MCF 10A (cell line): ENCODE measurements around the gene MCFD2. TPM values are rescaled to one million over a fixed set of nuclear protein-coding genes. Genes with fewer than 3 reads are reported as not detected.

Experiments used
- BruUV-seq: library from RNA; stranded (reverse); fragments of 400-500 nt; replicated peaks from 2 replicates; lab custom pipeline; 2021; lab: Mats Ljungman, UMichigan
- CTCF ChIA-PET: fragments of 300-600 bp; sonication (Branson Sonifier 250); formaldehyde crosslinking; extraction: SDS; loops from one replicate; lab custom pipeline; 2021; ENCODE audit warnings: antibody characterized with exemption, inconsistent platforms; lab: Yijun Ruan, JAX
- POLR2A ChIA-PET: fragments of 300-600, 350-650 bp; sonication (Branson Sonifier 250); formaldehyde crosslinking; extraction: SDS; loops from one replicate; lab custom pipeline; 2020; ENCODE audit warnings: antibody characterized with exemption, inconsistent platforms; lab: Yijun Ruan, JAX
- DNase-seq: peaks from one replicate; pipeline ENCODE4 v3.0.0-alpha.2; 2018; ENCODE audit not compliant: unreplicated experiment
- H3K27ac Mint-ChIP-seq: one replicate; pipeline ENCODE4 v1.8.0; 2022; ENCODE audit warnings: mild to moderate bottlenecking, low read depth, mixed read lengths; ENCODE audit not compliant: unreplicated experiment
- H3K27me3 Mint-ChIP-seq: one replicate; pipeline ENCODE4 v1.8.0; 2022; ENCODE audit warnings: mixed read lengths; ENCODE audit not compliant: insufficient read depth, unreplicated experiment
- H3K36me3 Mint-ChIP-seq: one replicate; pipeline ENCODE4 v1.8.0; 2022; ENCODE audit warnings: mild to moderate bottlenecking, moderate library complexity, mixed read lengths; ENCODE audit not compliant: insufficient read depth, unreplicated experiment
- H3K4me1 Mint-ChIP-seq: one replicate; pipeline ENCODE4 v1.8.0; 2022; ENCODE audit warnings: mixed read lengths; ENCODE audit not compliant: insufficient read depth, unreplicated experiment
- H3K4me3 Mint-ChIP-seq: one replicate; pipeline ENCODE4 v1.8.0; 2022; ENCODE audit warnings: mild to moderate bottlenecking, moderate library complexity, mixed read lengths; ENCODE audit not compliant: unreplicated experiment
- H3K9me3 Mint-ChIP-seq: one replicate; pipeline ENCODE4 v1.8.0; 2022; ENCODE audit warnings: mixed read lengths; ENCODE audit not compliant: unreplicated experiment
- intact Hi-C: fragments of 100-400 bp; cut with micrococcal nuclease; formaldehyde crosslinking; loops from 2 replicates; pipeline ENCODE4 v1.14.1; 2022
- total RNA-seq: library from RNA; stranded (reverse); gene quantifications from 2 replicates; pipeline ENCODE4 v1.2.3, GENCODE V29; 2022
- TF ChIP-seq, protein P1 (sequence below): fragments of 200-600 bp; IDR thresholded peaks from one replicate; pipeline ENCODE4 v1.8.0; 2022; ENCODE audit warnings: antibody characterized with exemption, mild to moderate bottlenecking; ENCODE audit not compliant: unreplicated experiment

Gene MCFD2
- total RNA-seq, 1 experiment from 2014 or later = 157 TPM

- TF ChIP-seq, protein P1, sequence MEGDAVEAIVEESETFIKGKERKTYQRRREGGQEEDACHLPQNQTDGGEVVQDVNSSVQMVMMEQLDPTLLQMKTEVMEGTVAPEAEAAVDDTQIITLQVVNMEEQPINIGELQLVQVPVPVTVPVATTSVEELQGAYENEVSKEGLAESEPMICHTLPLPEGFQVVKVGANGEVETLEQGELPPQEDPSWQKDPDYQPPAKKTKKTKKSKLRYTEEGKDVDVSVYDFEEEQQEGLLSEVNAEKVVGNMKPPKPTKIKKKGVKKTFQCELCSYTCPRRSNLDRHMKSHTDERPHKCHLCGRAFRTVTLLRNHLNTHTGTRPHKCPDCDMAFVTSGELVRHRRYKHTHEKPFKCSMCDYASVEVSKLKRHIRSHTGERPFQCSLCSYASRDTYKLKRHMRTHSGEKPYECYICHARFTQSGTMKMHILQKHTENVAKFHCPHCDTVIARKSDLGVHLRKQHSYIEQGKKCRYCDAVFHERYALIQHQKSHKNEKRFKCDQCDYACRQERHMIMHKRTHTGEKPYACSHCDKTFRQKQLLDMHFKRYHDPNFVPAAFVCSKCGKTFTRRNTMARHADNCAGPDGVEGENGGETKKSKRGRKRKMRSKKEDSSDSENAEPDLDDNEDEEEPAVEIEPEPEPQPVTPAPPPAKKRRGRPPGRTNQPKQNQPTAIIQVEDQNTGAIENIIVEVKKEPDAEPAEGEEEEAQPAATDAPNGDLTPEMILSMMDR = no peak
- intact Hi-C loops = no loop called here
- no TSS peak for BruUV-seq
- Mint-ChIP-seq H3K4me3 (no peak overlapping the region), H3K27ac (no peak overlapping the region), H3K36me3 (no peaks in the 10 kb centered on the region), H3K4me1 (peaks cover 6% of the 10 kb centered on the region), H3K9me3 (no peaks in the 10 kb centered on the region), H3K27me3 (no peaks in the 10 kb centered on the region)
- ChIA-PET CTCF (interaction anchor here (1.1 to 1.7 kb wide), 2 partner anchors 15 to 432 kb away, joined by 3 to 4 read pairs; no protein-coding TSS in a partner anchor), POLR2A (no interaction called here)
- DNase-seq = no peak
Measured at GRCh38 chr2:46891956-46892553, 23.6 kb downstream of the MCFD2 start.

DNA sequence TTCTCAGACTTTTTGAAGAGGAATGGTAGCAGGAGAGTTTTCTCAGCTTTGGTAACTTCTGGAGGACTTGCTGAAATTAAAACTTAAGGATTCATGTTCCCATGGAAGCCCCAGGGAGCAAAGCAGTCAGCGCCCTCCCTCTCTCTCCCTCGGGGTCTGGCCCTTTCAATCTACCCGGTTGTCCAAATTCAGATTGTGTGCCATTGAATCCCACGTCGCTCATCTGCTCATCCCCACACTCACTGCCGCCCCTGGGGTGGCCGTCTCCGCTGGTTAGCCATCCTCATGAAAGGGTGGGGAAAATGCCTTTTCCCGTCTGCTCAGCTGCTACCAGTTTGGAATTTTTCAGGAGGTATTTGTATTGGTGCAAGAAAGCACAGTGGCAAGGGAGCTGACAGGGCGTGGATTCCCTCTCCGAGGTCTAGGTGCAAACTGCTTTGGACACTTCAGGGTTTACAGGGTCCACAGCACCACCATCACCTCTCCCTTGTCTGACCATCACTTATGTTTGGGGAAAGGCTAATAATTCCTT, 27.1 kb downstream of the MCFD2 start:
- DNase-seq = no peak
- TF ChIP-seq, protein P1 = no peak
- Mint-ChIP-seq H3K4me1 (peaks cover 6% of the 10 kb centered on the region), H3K4me3 (no peak overlapping the region), H3K27ac (no peak overlapping the region), H3K36me3 (no peaks in the 10 kb centered on the region), H3K27me3 (no peaks in the 10 kb centered on the region), H3K9me3 (no peaks in the 10 kb centered on the region)
- intact Hi-C loops = no loop called here
- ChIA-PET CTCF (interaction anchor here (0.6 to 6.2 kb wide), 20 partner anchors 8 to 1350 kb away, joined by 3 to 50 read pairs (median 3); no protein-coding TSS in a partner anchor), POLR2A (interaction anchor here (0.6 to 0.7 kb wide), 3 partner anchors 21 to 259 kb away, joined by 3 to 4 read pairs (median 3); no protein-coding TSS in a partner anchor)
- BruUV-seq = no TSS peak

GRCh38 chr2:46887028-46887885, 28.3 kb downstream of the MCFD2 start:
- Mint-ChIP-seq H3K27me3 (no peaks in the 10 kb centered on the region), H3K36me3 (no peaks in the 10 kb centered on the region), H3K4me1 (peaks cover 6% of the 10 kb centered on the region), H3K27ac (no peak overlapping the region), H3K9me3 (no peaks in the 10 kb centered on the region), H3K4me3 (no peak overlapping the region)
- CTCF ChIA-PET = interaction anchor here (0.6 to 6.2 kb wide), 13 partner anchors 9 to 1680 kb away, joined by 3 to 50 read pairs (median 3); no protein-coding TSS in a partner anchor
- DNase-seq = no peak
- POLR2A ChIA-PET = interaction anchor here (1.7 kb wide), 1 partner anchor 242 kb away, joined by 6 read pairs; no protein-coding TSS in a partner anchor
- TF ChIP-seq, protein P1 = no peak
- no TSS peak for BruUV-seq
- intact Hi-C loops = no loop called here
